ENCODE measurements around the gene TBC1D10A. TPM values are rescaled to one million over a fixed set of nuclear protein-coding genes. Genes with fewer than 3 reads are reported as not detected.

TBC1D10A gene
- total and polyA plus RNA-seq, 2 experiments from 2014 or later, result 15.7 to 39.9 TPM

DNA sequence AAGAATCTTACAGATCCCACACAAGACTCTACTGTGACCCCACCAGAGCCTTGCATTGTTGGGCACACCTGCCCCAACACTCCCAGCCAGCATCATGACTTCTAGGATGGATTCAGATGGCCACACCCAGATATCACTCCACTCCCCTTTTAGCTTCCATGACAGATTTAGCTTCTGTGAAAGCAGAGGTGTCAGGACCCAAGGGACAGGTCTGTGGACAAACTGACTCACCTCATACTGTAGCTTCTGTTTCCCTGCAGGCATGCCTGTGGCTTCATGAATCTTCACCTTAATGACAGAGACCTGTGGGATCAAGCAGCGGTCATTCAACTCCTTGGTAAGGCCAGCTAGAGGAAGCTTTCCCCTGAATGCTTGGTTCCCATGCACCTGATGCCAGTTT lies 8.5 kb upstream of the TBC1D10A start:
- Histone ChIP-seq H3K27me3 (no peaks in the 10 kb centered on the region), H3K4me1 (ENCODE audit: insufficient read depth) (no peaks in the 10 kb centered on the region), H3K27ac (no peak overlapping the region), H3K36me3 (replicated peaks; ENCODE audit: insufficient read depth, low read depth) (no peaks in the 10 kb centered on the region), H4K20me1 (ENCODE audit: insufficient read depth, poor library complexity, severe bottlenecking) (no peaks in the 10 kb centered on the region), H3K9me3 (ENCODE audit: low read depth) (no peaks in the 10 kb centered on the region), H3K4me2 (no peak overlapping the region), H3K4me3 (no peak overlapping the region), H3K79me2 (no peaks in the 10 kb centered on the region), H2AFZ (no peak overlapping the region), H3K9me2 (replicated peaks; ENCODE audit: insufficient read depth) (no peaks in the 10 kb centered on the region)
- TF ChIP-seq, protein P1, sequence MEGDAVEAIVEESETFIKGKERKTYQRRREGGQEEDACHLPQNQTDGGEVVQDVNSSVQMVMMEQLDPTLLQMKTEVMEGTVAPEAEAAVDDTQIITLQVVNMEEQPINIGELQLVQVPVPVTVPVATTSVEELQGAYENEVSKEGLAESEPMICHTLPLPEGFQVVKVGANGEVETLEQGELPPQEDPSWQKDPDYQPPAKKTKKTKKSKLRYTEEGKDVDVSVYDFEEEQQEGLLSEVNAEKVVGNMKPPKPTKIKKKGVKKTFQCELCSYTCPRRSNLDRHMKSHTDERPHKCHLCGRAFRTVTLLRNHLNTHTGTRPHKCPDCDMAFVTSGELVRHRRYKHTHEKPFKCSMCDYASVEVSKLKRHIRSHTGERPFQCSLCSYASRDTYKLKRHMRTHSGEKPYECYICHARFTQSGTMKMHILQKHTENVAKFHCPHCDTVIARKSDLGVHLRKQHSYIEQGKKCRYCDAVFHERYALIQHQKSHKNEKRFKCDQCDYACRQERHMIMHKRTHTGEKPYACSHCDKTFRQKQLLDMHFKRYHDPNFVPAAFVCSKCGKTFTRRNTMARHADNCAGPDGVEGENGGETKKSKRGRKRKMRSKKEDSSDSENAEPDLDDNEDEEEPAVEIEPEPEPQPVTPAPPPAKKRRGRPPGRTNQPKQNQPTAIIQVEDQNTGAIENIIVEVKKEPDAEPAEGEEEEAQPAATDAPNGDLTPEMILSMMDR (IDR thresholded peaks at IDR 0.05; ENCODE audit: poor library complexity), result no peak
- no peak for TF ChIP-seq EZH2phosphoT487 (IDR thresholded peaks at IDR 0.05; ENCODE audit: low read depth, severe bottlenecking, unreplicated experiment)
- TF ChIP-seq EZH2 (IDR thresholded peaks at IDR 0.05; ENCODE audit: borderline replicate concordance), result no peak
- 100% methylated on average over 1 of the region's 1 CpG for WGBS (ENCODE audit: low lambda C conversion rate, missing lambda C conversion rate)
- DNase-seq (ENCODE audit: low spot score), result no peak

DNA sequence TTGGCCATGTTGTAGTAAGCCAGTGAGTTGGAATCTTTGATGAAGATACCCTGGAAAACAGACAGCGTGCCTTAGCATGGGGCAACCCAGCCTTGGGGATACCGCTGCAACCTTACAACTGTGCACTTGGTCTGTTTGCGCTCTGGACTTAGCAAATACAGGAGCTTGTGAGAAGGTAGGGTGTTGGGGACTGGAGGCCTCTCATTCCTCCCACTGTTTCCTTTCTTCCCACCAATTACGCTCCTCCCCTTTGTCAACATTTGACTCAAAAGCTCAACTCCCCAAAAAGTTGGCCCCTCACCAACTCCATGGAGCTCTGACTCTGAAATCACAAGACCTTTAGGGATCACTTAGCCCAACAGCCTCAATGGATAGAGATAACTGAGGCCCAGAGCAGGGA lies 7.9 kb upstream of the TBC1D10A start:
- Histone ChIP-seq H3K4me3 (no peak overlapping the region), H3K9me2 (replicated peaks; ENCODE audit: insufficient read depth) (no peaks in the 10 kb centered on the region), H4K20me1 (ENCODE audit: insufficient read depth, poor library complexity, severe bottlenecking) (no peaks in the 10 kb centered on the region), H3K36me3 (replicated peaks; ENCODE audit: insufficient read depth, low read depth) (no peaks in the 10 kb centered on the region), H3K4me2 (no peak overlapping the region), H3K27ac (no peak overlapping the region), H2AFZ (no peak overlapping the region), H3K27me3 (no peaks in the 10 kb centered on the region), H3K9me3 (ENCODE audit: low read depth) (no peaks in the 10 kb centered on the region), H3K79me2 (no peaks in the 10 kb centered on the region), H3K4me1 (ENCODE audit: insufficient read depth) (no peaks in the 10 kb centered on the region)
- TF ChIP-seq, protein P1 (IDR thresholded peaks at IDR 0.05; ENCODE audit: poor library complexity), result no peak
- no peak for TF ChIP-seq EZH2phosphoT487 (IDR thresholded peaks at IDR 0.05; ENCODE audit: low read depth, severe bottlenecking, unreplicated experiment)
- no peak for TF ChIP-seq EZH2 (IDR thresholded peaks at IDR 0.05; ENCODE audit: borderline replicate concordance)
- whole genome bisulfite sequencing (ENCODE audit: low lambda C conversion rate, missing lambda C conversion rate), result 96% methylated on average over 4 of the region's 4 CpGs
- DNase-seq (ENCODE audit: low spot score), result no peak

DNA sequence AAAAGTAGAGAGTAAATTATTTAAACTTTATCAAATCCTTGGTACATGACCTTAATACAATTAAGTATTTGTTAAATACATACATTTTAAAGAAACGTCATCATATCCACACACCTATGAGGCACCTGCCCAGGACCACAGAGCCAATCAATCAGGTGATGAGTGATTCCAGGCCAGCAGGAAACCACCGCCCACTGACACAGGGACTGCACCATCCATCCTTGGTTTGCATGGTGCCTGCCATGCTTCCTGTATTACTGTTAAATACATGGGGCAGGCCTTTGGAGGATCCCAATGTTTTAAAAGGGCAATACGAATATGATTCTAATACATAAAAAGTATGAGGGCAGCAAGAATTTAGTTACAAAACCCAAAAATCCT lies 7.0 kb upstream of the TBC1D10A start:
- no peaks in the 10 kb centered on the region for H4K20me1 ChIP-seq (ENCODE audit: insufficient read depth, poor library complexity, severe bottlenecking)
- H3K9me3 ChIP-seq (ENCODE audit: low read depth), result no peaks in the 10 kb centered on the region
- no peak overlapping the region for H3K4me3 ChIP-seq
- no peaks in the 10 kb centered on the region for H3K27me3 ChIP-seq
- TF ChIP-seq EZH2 (IDR thresholded peaks at IDR 0.05; ENCODE audit: borderline replicate concordance) (no peak), EZH2phosphoT487 (IDR thresholded peaks at IDR 0.05; ENCODE audit: low read depth, severe bottlenecking, unreplicated experiment) (no peak)
- TF ChIP-seq, protein P1 (IDR thresholded peaks at IDR 0.05; ENCODE audit: poor library complexity), result no peak
- 99% methylated on average over 3 of the region's 3 CpGs for WGBS (ENCODE audit: low lambda C conversion rate, missing lambda C conversion rate)
- no peak overlapping the region for H3K27ac ChIP-seq
- no peak overlapping the region for H3K4me2 ChIP-seq
- no peaks in the 10 kb centered on the region for H3K36me3 ChIP-seq (replicated peaks; ENCODE audit: insufficient read depth, low read depth)
- H2AFZ ChIP-seq, result no peak overlapping the region
- H3K79me2 ChIP-seq, result no peaks in the 10 kb centered on the region
- no peaks in the 10 kb centered on the region for H3K4me1 ChIP-seq (ENCODE audit: insufficient read depth)
- DNase-seq (ENCODE audit: low spot score), result no peak
- H3K9me2 ChIP-seq (replicated peaks; ENCODE audit: insufficient read depth), result no peaks in the 10 kb centered on the region
